Fibroblast of villous mesenchyme (primary cell): ENCODE measurements around the gene FGD4. TPM values are rescaled to one million over a fixed set of nuclear protein-coding genes. Genes with fewer than 3 reads are reported as not detected.

Source experiments
- DNase-seq: peaks from one replicate; pipeline ENCODE4 v3.0.0-alpha.2; 2010; ENCODE audit warnings: low read depth
- H3K4me3 ChIP-seq: 2 replicates; pipeline ENCODE4 v1.5.1; 2011; ENCODE audit warnings: low read depth, mild to moderate bottlenecking, low read length
- CTCF ChIP-seq: IDR thresholded peaks from 2 replicates; pipeline ENCODE4 v1.5.1; 2012; ENCODE audit warnings: low read depth, mild to moderate bottlenecking, low read length; ENCODE audit not compliant: insufficient read depth
- total RNA-seq: library from RNA; depleted of rRNA; stranded (reverse); fragments of >200 nt; gene quantifications from 2 replicates; pipeline ENCODE4 v1.2.3, GENCODE V29; 2012

Gene FGD4
- total RNA-seq, 1 donor, result 4.7 TPM

- TF ChIP-seq CTCF, result no peak
- DNase-seq, result no peak
- no peak overlapping the region for H3K4me3 ChIP-seq
These were observed 61.3 kb downstream of the FGD4 start for GRCh38 chr12:32460638-32461037.

- DNase-seq, result no peak
- no peak overlapping the region for H3K4me3 ChIP-seq
- no peak for TF ChIP-seq CTCF
These were observed 63.5 kb downstream of the FGD4 start for GRCh38 chr12:32462908-32463307.

- no peak for TF ChIP-seq CTCF
- no peak for DNase-seq
- no peak overlapping the region for H3K4me3 ChIP-seq
These were observed 66.8 kb downstream of the FGD4 start for GRCh38 chr12:32466187-32466586.

- TF ChIP-seq CTCF, result no peak
- DNase-seq, result no peak
These were observed 67.8 kb downstream of the FGD4 start for GRCh38 chr12:32466986-32467711.

GRCh38 chr12:32467959-32468863 is 68.9 kb downstream of the FGD4 start:
- H3K4me3 ChIP-seq, result no peak overlapping the region
- TF ChIP-seq CTCF, result no peak
- DNase-seq, result no peak

More at GRCh38 chr12:32466986-32467711, 67.8 kb downstream of the FGD4 start:
- H3K4me3 ChIP-seq, result no peak overlapping the region

- TF ChIP-seq CTCF, result no peak
- no peak for DNase-seq
- H3K4me3 ChIP-seq, result no peak overlapping the region
These were observed 71.6 kb downstream of the FGD4 start for GRCh38 chr12:32470936-32471470.
